HG03521 (cell line): ENCODE measurements around the gene MTREX.
A peak's percentile ranks its signal among the peaks of the same experiment; 100 is the strongest.
"Not testable (repeated sequence)": the region's sequence is repeated elsewhere in the genome, so short reads cannot be mapped to it uniquely, and the experiment has no call there.

Experiments used
- ATAC-seq: cut with Tn5 transposase; IDR thresholded peaks from one replicate; pipeline ENCODE4 v1.9.1; 2021; ENCODE audit warnings: mild to moderate bottlenecking, moderate library complexity; ENCODE audit not compliant: unreplicated experiment

MTREX gene

DNA sequence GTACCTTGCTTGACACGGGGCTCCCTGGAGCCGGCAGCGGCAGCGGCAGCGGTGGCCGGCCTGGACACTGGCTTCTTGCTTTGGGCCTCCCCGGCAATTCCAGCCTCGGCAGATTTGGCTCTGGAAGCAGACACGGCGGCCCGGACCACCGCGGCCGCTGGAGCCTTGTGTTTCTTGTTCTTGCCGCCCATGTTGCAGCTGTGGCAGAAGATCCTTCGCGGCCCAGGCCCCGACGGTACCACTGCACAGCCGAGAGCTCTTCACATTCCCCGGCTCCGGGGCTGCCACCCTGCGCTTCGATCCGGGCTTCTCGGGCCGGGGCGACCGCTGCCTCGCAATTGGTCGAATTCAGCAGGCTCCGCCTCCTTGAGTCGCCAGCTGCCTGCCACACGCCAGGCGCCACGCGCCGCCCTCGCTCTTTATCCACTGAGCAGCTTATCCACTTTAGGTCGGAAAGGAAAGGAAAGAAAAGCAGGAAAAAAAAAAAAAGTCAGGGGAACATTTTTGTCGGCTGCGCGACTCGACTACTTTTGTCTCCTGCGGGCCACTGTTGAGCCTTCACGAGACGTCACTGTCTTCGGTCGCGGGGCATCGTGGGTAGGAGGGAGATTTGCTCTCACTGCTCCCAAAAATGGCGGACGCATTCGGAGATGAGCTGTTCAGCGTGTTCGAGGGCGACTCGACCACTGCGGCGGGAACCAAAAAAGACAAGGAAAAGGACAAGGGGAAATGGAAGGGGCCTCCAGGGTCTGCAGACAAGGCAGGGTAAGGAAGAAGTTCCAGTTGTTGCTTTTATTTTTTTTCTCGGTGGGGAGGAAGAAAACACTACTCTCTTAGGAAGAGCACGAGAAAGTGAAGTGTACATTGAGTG is at the start of gene MTREX, which contains the start of gene DHX29:
TSS of gene MTREX (plus strand) at position 607 of the 871 bp plus-strand sequence. CDS start at position 632, 25 bp downstream.
TSS of gene DHX29 (minus strand) at position 312 of the 871 bp plus-strand sequence. CDS start at position 191, 121 bp downstream.
- ATAC-seq: peak; percentile 87

DNA sequence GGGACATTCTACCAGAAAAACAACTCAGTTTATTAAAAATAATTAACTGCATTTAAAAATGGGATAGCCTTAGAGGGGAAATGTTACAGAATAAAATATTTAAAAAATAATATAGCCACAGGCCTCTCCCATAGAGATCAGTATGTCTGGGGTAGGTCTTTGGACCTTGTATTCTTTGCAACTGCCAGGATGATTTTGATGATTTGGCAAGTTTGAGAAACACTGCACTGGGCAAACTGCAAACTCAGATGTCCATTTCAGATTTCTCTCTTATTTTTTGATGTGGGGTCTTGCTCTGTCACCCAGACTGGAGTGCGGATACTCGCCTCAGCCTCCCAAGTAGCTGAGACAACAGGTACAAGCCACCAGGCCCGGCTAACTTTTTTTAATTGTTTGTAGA is 49.5 kb upstream of the MTREX start:
- ATAC-seq: no peak

DNA sequence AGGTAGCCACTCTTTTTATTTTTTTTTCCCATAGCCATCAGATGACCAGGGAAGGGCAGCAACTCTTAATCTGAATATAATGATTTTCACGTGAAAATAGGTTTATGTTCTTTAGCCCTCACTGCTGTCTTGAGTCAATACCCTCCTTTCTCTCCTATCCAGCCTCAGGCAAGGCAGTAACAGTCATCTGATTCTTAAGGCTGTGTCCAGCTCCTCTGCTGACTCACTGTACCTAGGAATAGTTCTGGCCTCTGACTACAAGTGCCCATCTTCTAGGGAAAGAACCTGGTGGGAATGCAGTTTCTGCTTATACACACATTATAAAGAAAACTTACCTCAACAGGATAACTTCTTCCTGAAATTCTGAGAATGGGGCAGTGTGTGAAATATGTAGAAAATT is 31.0 kb upstream of the MTREX start:
- ATAC-seq: no peak

DNA sequence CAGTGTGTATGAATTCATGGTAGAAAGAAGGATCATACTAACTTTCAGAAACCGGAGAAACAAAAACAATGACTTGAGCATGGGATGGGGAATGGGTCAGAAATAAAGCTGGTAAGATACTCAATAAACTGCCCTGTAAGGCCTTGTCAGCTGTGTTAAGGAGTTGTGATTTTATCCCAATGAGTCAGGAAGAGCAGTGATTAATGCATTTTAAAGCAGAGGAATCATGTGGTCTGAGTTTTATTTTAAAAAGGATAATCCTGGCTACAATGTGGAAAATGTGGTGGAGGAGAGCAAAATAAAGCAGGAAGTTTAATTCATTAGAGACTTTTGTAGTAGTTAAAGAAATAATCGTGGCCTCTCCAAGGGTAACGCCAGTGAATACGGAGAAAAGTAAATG is 29.0 kb upstream of the MTREX start:
- ATAC-seq: no peak

DNA sequence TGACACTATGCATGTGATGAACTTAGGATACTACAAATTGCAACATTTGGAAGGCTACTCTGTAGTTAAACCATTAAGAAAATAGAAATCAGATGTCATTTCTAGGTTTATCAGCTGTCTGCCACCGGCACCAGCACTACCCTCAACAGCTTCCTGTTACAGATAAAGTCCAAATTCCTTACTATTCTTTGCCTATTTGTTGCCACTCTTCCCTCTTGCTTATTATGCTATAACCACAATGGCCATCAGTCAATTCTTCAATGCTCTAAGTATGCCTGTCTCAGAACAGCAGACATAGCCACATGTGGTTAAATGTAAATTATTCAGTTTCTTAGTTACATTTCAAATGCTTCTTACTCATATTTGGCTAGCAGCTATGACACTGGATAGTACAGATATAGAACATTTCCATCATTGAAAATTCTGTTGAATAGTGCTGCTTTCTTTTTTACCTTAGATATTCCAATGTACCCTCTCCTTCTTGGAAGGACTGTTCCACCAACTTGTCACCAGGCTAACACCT is 21.3 kb upstream of the MTREX start:
- no peak for ATAC-seq

DNA sequence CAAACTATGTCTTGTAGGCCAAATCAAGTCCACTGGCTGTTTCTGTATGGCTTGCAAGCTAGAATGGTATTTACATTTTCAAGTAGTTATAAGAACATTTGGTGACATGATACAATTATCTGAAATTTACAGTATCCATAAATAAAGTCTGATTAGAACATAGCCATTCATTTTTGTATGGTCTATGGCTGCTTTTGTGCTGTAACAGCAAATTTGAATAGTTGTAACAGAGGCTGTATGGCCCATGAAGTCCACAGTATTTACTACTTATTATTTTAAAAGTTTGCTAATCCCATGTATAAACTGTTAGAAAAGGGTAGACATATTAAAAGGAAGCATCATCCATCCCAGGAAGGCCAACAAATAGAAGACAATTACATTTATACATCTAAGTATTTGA is 18.0 kb upstream of the MTREX start:
- no peak for ATAC-seq

DNA sequence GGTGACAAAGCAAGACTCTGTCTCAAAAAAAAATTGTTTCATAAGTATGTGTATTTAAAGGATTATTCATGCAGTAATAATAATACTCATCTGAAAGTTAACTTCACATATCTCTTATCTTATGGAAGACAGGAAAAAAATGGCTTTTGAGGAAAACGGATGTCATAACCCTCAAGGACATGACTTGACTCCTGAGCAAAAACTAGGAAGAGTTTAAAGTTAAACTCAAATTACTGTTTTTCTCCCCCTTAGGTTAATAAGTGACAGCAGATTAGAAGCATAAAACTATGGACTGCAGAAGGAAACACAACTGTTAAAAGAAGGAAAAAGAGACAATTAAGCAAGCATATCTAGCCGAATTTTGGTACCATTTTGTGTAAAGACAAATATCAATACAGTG is 16.8 kb upstream of the MTREX start:
- no peak for ATAC-seq

DNA sequence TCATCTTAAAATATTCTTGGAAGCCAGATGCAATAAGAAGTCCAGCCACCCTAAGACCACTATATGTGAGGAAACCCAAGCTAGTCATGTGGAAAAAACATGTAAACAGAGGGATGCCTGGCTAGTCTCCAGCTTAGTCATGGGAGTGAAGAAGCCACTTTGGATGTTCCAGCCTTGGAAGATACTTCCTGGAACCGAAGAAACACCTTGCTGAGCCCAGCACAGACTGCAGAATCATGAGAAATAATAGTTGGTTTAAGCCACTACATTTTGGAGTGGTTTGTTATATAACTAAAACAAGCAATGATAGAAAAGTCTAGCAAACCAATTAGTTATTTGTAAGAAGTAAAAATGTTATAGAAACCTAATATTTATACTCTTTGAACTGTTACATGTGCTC is 12.9 kb upstream of the MTREX start:
- no peak for ATAC-seq

DNA sequence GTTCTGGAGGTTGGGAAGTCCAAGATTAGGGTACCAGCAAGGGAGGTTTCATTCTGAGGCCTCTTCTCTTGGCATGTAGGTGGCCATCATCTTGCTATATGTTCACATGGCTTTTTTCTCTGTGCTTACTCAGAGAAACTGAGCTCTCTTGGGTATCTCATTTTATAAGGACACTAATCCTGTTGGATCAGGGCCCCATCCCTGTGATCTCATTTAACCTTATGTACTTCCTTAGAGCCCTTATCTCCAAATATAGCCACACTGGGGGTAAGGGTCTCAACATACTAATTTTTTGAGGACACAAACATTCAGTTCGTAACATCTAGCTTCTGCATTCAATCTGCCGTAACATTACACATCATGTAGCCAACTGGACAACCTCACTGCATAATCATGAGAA is 6.9 kb upstream of the MTREX start:
- ATAC-seq: no peak

DNA sequence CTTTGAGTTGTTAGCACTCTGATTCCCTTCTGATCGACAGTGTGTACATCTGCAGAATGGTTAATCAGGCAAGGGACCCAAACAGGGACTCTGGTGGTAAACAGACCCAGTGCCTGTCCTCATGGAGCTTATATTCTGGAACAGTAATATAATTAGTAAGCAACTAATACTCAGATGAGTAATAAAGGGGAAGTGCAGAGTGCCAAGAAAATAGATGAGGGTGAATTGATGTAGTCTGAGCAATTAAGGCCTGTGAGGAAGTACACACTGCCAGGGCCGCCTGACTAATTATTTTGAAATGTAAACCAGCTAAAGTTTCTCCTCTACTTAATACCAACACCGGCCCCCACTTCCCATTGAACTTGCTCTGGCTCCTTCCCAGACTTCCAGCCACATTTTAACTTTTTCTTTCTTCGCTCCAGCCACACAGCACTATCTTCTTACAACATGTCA is 4.5 kb upstream of the MTREX start:
- ATAC-seq: no peak

DNA sequence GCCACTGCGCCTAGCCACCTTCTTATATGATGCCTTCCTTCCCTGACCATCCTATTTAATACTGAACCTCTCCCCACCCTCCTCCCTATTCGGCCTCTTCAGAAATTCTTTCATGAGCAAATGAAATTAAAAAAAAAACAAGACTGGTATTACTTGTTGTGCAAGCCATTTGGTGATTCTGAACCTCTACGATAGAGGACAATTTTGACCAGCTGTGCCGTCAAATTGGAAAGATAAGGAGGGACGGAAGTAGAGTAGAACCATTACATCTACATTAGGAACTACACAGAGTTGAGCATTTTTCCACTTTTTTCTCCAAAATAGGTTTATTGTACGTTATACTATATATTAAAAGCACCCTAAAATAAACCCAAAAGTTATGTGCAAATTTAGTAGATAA is 3.2 kb upstream of the MTREX start:
- no peak for ATAC-seq

DNA sequence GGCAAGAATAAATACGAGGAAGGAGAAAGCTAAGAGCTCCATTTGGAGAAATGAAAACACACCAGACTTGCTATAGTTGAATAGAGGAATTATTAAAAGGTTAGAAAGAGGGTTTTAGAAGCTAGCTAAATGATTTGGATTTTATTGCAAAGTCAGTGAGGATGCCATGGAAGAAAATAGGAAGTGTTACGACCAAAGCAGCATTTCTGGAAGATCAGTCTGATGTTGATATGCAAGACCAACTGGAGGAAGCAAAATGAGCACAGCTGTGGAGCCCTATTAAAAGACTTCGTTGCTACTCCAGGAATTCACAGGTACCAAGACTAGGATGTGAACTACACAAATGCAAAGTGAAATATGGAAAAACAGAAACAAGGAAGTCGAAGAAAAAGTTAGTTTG is 2.4 kb upstream of the MTREX start:
- no peak for ATAC-seq

DNA sequence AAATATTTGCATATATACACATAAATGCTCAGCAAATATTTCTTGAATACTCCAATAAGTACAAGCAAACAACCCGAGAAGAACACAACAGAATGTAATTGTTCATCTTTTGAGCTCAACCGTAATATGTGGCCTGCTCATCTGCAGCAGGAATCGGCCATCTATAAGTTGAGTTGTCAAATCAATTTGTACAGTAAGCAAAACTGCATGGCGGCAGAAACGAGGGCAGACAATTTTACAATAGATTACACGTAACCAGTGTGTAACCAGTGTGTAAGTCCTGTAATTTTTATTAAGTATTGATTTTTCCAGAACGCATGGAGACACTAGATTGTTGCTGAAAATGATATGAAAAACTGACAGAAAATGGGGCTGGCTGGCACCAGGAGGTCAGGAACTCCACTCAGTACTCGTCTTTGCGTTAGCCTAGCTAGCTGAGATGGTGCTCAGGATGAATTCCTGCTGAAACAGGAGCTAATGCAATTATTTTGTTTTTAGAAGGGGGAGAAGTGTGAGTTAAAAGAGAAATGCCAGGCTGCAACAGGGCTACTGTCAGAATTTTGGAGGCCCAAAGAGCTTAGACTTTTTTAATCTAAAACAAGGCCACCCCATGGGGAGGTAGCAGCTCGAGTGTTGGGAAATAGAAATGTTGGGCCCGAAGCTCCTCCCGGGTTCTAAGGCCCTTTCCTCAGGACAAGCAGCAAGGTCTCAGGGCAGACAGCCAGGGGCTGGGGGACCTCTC is 977 bp upstream of the MTREX start:
- ATAC-seq: peak; percentile 9

DNA sequence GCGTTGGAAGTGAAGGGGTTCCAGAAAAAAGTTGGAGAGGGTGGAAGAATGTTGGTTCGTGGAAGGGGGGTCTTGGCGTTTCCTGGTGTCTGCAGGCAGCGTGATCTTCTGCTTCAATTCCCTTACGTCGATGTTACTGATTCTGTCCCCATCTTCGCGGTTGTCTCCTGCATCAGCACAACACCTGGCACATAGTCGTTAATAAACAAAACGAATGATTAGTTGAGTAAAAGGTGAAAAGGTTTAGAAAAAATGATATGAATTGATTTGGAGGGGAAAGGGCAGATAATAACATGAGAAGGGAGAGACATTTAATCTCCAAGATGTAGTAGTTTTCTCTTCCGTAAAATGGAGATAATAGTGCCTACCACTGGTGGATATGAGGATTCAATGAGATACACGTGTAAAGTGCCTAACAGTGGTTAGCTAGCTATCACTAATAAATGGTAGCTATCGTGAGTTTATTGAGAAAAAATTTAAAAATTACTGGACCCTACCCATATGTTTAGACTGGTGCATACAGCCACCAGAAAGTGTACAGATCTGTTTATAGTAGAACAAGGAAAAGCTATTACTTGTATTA is 556 bp downstream of the MTREX start:
- peak; percentile 3 for ATAC-seq

DNA sequence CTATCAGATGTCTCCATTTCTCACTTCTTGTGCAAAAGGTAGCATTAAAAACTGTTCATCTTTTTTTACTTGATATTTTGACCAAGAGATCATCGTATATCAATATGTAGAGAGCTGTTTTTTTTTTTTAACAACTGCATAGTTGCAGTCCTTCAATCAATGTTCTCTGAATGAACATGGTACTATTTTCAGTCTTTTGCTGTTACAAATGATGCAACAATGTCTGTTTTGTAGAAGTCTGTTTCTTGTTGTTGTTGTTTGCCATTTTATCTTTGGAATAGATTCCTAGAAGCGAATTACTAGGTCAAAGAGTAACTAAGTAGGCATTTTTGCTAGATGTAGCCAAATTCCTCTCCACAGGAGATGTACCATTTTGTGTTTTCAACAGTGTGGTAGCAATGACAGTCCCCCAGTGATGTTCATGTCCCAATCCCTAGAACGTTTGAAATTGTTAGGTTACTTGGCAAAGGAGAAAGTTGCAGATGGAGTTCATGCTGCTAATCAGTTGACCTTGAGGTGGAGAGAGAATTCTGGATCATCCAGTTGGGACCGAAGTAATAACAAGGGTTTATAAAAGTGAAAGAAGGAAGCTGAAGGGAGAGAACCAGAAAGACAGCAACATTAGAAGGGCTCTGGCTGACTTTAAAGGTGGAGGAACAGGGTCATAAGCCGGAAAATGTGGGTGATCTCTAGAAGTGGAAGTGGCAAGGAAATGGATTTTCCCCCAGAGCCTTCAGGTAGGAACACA is 6.3 kb downstream of the MTREX start:
- no peak for ATAC-seq

DNA sequence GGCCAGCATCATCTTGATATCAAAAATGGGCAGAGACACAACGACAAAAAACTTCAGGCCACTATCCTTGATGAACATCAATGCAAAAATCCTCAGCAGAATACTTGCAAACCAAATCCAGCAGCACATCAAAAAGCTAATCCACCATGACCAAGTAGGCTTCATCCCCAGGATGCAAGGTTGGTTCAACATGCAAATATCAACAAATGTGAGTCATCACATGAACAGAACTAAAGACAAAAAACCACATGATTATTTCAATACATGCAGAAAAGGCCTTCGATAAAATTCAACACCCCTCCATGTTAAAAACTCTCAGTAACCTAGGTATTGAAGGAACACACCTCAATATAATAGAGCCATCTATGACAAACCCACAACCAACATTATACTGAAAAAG is 8.5 kb downstream of the MTREX start:
- no peak for ATAC-seq

DNA sequence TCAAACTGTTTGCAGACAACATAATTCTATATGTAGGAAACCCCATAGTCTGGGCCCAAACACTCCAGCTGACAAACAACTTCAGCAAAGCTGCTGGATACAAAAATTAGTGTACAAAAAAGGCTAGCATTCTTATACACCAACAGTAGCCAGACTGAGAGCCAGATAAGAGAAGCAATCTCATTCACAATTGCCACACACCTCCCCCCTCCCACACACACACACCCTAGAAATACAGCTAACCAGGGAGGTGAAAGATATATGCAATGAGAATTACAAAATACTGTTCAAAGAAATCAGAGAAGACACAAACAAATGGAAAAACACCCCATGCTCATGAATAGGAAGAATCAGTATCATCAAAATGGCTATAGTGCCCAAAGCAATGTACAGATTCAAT is 9.0 kb downstream of the MTREX start:
- no peak for ATAC-seq

DNA sequence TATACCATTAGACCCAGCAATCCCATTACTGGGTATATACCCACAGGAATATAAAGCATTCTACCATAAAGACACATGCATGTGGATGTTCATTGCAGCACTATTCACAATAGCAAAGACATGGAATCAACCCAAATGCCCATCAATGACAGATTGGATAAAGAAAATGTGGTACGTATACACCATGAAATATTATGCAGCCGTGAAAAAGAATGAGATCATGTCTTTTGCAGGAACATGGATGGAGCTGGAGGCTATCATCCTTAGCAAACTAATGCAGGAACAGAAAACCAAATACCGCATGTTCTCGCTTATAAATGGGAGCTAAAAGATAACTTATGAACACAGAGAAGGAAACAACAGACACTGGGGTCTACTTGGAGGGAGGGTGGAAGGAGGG is 10.4 kb downstream of the MTREX start:
- ATAC-seq: not testable (repeated sequence)

DNA sequence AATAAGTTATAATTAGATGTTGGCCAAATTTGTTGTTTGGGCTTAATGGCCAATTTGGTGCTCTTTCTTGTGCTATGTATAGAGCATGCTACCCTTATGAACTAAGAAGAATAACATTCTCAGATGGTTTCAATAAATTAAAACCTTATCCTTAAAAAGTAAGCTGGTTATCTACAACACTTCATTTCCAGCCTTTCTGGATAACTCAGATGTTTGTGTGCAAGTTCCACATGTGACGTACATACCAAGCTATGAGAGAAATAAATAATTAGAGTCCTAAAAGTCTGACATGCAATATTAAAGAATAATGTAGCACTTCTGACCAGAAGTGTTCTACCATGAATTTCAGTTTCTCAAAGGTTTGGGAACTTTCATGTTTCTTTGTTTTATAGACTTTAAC is 11.7 kb downstream of the MTREX start:
- ATAC-seq: no peak

DNA sequence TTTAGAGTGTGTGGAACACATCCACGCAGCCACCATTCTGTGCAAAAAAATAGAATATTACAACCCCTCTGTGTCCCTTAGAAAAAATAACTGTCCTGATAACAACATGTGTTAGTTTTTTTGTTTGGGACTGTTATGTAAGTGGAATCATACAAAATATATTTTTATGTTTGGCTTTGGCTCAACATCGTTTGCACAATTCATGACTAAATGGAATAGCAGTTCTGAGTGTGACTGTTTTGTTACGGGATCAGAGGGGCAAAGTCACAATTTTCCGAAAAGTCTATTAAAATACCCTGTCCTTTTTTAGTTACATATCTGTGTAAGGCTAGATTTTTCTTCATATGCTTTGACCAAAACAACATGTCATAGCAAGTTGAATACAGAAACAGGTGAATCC is 12.8 kb downstream of the MTREX start:
- ATAC-seq: no peak

DNA sequence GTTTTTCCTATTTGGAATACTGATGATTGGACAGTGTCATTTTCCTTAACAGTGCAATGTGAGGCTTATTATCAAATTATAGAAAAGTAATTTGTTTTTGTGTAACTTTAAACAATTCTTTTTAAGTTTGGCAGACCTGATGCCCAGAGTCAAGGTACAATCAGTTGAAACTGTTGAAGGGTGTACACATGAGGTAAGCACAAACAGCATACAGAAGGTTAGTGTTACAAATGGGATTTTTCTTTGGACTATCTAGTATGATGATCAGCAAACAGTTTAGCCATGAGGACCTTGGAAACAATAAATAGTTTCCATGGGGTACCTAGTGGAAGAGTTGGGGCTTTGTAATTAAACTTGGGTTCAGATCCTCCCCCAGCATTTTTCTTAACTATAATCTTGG is 16.2 kb downstream of the MTREX start:
- no peak for ATAC-seq
